ENCODE measurements around the gene ZDHHC20. TPM values are rescaled to one million over a fixed set of nuclear protein-coding genes. Genes with fewer than 3 reads are reported as not detected.
A peak's percentile ranks its signal among the peaks of the same experiment; 100 is the strongest.

The ZDHHC20 gene
- total RNA-seq, 2 donors from 2014 or later, result 85.2 to 94.1 TPM

DNA sequence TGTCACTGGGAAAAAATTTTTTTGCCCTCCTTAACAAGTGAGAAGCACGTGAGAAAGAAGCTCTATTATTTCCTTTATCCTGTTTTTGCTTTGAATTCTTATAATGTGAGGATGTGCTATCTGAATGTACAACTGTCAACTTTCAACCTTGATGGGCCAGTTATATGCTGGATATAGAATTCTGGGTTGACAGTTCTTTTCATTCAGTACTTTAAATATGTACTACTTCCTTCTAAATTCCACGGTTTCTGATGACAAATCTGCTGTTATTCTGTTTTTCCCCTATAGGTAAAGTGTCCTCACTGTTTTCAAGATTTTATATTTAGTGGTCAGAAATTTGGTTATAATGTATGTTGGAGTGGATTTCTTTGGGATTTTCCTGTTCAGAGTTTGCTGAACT lies 29.9 kb downstream of the ZDHHC20 start:
- WGBS, 2 experiments (ENCODE audit: insufficient coverage in 1 of 2, insufficient read length in 1 of 2), result 71 to 83% methylated on average over 1 to 2 of the region's 2 CpGs
- Mint-ChIP-seq H3K9me3 (peaks cover 19% of the 10 kb centered on the region), H3K27me3 (ENCODE audit: insufficient read depth) (no peaks in the 10 kb centered on the region), H3K36me3 (ENCODE audit: low read depth) (peaks cover 35% of the 10 kb centered on the region), H3K4me3 (no peak overlapping the region), H3K4me1 (peaks cover 19% of the 10 kb centered on the region), H3K27ac (no peak overlapping the region)
- TF ChIP-seq, protein P1, sequence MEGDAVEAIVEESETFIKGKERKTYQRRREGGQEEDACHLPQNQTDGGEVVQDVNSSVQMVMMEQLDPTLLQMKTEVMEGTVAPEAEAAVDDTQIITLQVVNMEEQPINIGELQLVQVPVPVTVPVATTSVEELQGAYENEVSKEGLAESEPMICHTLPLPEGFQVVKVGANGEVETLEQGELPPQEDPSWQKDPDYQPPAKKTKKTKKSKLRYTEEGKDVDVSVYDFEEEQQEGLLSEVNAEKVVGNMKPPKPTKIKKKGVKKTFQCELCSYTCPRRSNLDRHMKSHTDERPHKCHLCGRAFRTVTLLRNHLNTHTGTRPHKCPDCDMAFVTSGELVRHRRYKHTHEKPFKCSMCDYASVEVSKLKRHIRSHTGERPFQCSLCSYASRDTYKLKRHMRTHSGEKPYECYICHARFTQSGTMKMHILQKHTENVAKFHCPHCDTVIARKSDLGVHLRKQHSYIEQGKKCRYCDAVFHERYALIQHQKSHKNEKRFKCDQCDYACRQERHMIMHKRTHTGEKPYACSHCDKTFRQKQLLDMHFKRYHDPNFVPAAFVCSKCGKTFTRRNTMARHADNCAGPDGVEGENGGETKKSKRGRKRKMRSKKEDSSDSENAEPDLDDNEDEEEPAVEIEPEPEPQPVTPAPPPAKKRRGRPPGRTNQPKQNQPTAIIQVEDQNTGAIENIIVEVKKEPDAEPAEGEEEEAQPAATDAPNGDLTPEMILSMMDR (conservative IDR thresholded peaks at IDR 0.05), result no peak
- peaks cover 5% of the 10 kb centered on the region for H3K36me3 ChIP-seq (ENCODE audit: control insufficient read depth, insufficient read depth, low read length)
- no peak overlapping the region for H3K27ac ChIP-seq (ENCODE audit: low read depth, low read length)
- peak overlapping the region; percentile 17 for H3K4me3 ChIP-seq (ENCODE audit: low read length)
- no peak for DNase-seq
- no peak overlapping the region for H3K9ac ChIP-seq (ENCODE audit: extremely low read depth, low read length, poor library complexity, severe bottlenecking)
- H3K4me1 ChIP-seq (ENCODE audit: control insufficient read depth, insufficient read depth, low read length), result no peaks in the 10 kb centered on the region
- H3K27me3 ChIP-seq (ENCODE audit: control insufficient read depth, insufficient read depth, low read length, poor library complexity, severe bottlenecking), result no peaks in the 10 kb centered on the region
- H3K9me3 ChIP-seq (ENCODE audit: control insufficient read depth, low read length), result peaks cover 28% of the 10 kb centered on the region

DNA sequence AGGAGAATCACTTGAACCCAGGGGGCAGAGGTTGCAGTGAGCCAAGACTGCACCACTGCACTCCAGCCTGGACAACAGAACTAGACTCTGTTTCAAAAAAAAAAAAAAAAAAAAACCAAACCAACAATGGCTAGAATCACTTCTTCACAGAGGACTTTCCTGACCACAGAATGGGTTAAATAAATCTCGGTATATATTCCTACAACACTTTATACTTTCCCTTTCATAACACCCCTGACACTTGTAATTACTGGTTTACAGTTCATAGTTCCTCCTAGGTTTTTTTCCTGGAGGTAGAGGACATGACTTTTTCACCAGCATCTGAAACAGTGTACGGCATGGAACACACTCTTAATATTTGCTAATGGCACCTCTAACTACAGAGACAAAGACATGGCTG lies 31.4 kb downstream of the ZDHHC20 start:
- Histone ChIP-seq H3K36me3 (ENCODE audit: control insufficient read depth, insufficient read depth, low read length) (peaks cover 3% of the 10 kb centered on the region), H3K4me1 (ENCODE audit: control insufficient read depth, insufficient read depth, low read length) (no peaks in the 10 kb centered on the region), H3K27ac (ENCODE audit: low read depth, low read length) (no peak overlapping the region), H3K4me3 (ENCODE audit: low read length) (no peak overlapping the region), H3K9ac (ENCODE audit: extremely low read depth, low read length, poor library complexity, severe bottlenecking) (no peak overlapping the region), H3K27me3 (ENCODE audit: control insufficient read depth, insufficient read depth, low read length, poor library complexity, severe bottlenecking) (no peaks in the 10 kb centered on the region), H3K9me3 (ENCODE audit: control insufficient read depth, low read length) (peaks cover 24% of the 10 kb centered on the region)
- TF ChIP-seq, protein P1 (conservative IDR thresholded peaks at IDR 0.05), result no peak
- H3K9me3 Mint-ChIP-seq, result peaks cover 15% of the 10 kb centered on the region
- no peak overlapping the region for H3K4me3 Mint-ChIP-seq
- peaks cover 19% of the 10 kb centered on the region for H3K4me1 Mint-ChIP-seq
- H3K36me3 Mint-ChIP-seq (ENCODE audit: low read depth), result peaks cover 31% of the 10 kb centered on the region
- 93% methylated on average over 2 of the region's 2 CpGs; no CpG with 5 or more reads in 1 of the 2 experiments for WGBS, 2 experiments (ENCODE audit: insufficient coverage in 1 of 2, insufficient read length in 1 of 2)
- H3K27ac Mint-ChIP-seq, result no peak overlapping the region
- no peak for DNase-seq
- H3K27me3 Mint-ChIP-seq (ENCODE audit: insufficient read depth), result no peaks in the 10 kb centered on the region

DNA sequence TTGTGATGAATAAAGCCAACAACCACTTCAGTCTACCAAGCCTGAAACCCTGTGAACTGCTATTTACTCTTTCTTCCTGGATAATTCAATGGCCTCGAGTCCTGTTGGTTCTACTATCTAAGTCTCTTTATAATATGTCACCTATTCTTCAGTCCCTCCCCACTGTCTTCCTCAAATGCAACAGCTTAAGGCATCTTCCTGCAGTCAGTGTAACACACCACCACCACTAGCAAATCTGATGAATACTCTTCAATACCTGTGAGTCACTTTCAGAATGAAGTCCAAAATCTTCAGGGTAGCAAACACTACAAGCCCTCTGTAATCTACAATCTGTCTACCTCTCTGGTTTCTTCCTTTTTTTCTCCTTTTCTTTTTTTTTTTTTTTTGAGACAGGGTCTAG lies 32.9 kb downstream of the ZDHHC20 start:
- Histone ChIP-seq H3K4me3 (ENCODE audit: low read length) (peak overlapping the region; percentile 69), H3K36me3 (ENCODE audit: control insufficient read depth, insufficient read depth, low read length) (peaks cover 3% of the 10 kb centered on the region), H3K9ac (ENCODE audit: extremely low read depth, low read length, poor library complexity, severe bottlenecking) (no peak overlapping the region), H3K9me3 (ENCODE audit: control insufficient read depth, low read length) (peaks cover 24% of the 10 kb centered on the region), H3K27me3 (ENCODE audit: control insufficient read depth, insufficient read depth, low read length, poor library complexity, severe bottlenecking) (no peaks in the 10 kb centered on the region), H3K27ac (ENCODE audit: low read depth, low read length) (no peak overlapping the region), H3K4me1 (ENCODE audit: control insufficient read depth, insufficient read depth, low read length) (no peaks in the 10 kb centered on the region)
- DNase-seq, result no peak
- WGBS, 2 experiments (ENCODE audit: insufficient coverage in 1 of 2, insufficient read length in 1 of 2), result 52 to 88% methylated on average over 1 of the region's 1 CpG
- Mint-ChIP-seq H3K36me3 (ENCODE audit: low read depth) (peaks cover 31% of the 10 kb centered on the region), H3K9me3 (peaks cover 15% of the 10 kb centered on the region), H3K4me3 (no peak overlapping the region), H3K27ac (peak overlapping the region; percentile 18), H3K4me1 (peaks cover 19% of the 10 kb centered on the region), H3K27me3 (ENCODE audit: insufficient read depth) (no peaks in the 10 kb centered on the region)
- TF ChIP-seq, protein P1 (conservative IDR thresholded peaks at IDR 0.05), result no peak

All from endodermal cell (in vitro differentiated cells).